Tibial artery (tissue), 4 donors: ENCODE data around the gene POU4F2.

Experiments
- DNase-seq, 2 donors: peaks; one replicate each; pipeline ENCODE4 v3.0.0-alpha.2; 2019
- H3K27ac ChIP-seq, 2 donors: fragments of 200-600 bp; sonication (generic) in 1 of 2; 1 replicate in 1 of 2; 2 replicates in 1 of 2; pipeline ENCODE4 v1.5.1; 2018 to 2019; ENCODE audit warnings: mild to moderate bottlenecking in 1 of 2
- H3K27me3 ChIP-seq, 2 donors: fragments of 200-600 bp; sonication (generic) in 1 of 2; one replicate each; pipeline versions ENCODE4 v1.5.1 to v1.6.0; 2016 to 2019
- H3K36me3 ChIP-seq, 3 donors: fragments of 200-600 bp; sonication (generic) in 2 of 3; one replicate each; pipeline ENCODE4 v1.5.1; 2016 to 2019; ENCODE audit warnings: mild to moderate bottlenecking in 2 of 3
- H3K4me1 ChIP-seq, 4 donors: fragments of 200-600 bp; sonication (generic) in 2 of 4; 1 replicate in 3 of 4; 2 replicates in 1 of 4; pipeline ENCODE4 v1.5.1; 2016 to 2019
- H3K4me3 ChIP-seq, 2 donors: fragments of 200-600 bp; sonication (generic) in 1 of 2; 1 replicate in 1 of 2; 2 replicates in 1 of 2; pipeline ENCODE4 v1.5.1; 2018 to 2019; ENCODE audit warnings: mild to moderate bottlenecking in 2 of 2
- H3K9me3 ChIP-seq, 3 donors: fragments of 200-600 bp; sonication (generic) in 1 of 3; one replicate each; pipeline ENCODE4 v1.5.1; 2016 to 2019
- CTCF ChIP-seq, 2 experiments: fragments of 200-600 bp in 1 of 2; fragments of 450-650 bp in 1 of 2; IDR thresholded peaks; one replicate each; pipeline ENCODE4 v1.5.1; 2017 to 2019; ENCODE audit warnings: antibody characterized with exemption in 2 of 2, mild to moderate bottlenecking in 1 of 2, moderate library complexity in 1 of 2
- intact Hi-C: fragments of 100-400 bp; cut with DNase I; formaldehyde crosslinking; loops from one replicate; pipeline ENCODE4 v1.15.0; 2023; ENCODE audit warnings: low total_unique reads

The POU4F2 gene

GRCh38 chr4:146634825-146635224 is 3.9 kb upstream of the POU4F2 start:
- Histone ChIP-seq H3K9me3 (no peaks in the 10 kb centered on the region), H3K4me1 (peaks cover 0 to 23% (median 17%) of the 10 kb centered on the region in 4 donors), H3K27me3 (peaks cover 4 to 63% of the 10 kb centered on the region in 2 donors), H3K4me3 (no peak overlapping the region), H3K36me3 (no peaks in the 10 kb centered on the region), H3K27ac (no peak overlapping the region)
- TF ChIP-seq CTCF (IDR thresholded peaks at IDR 0.05): no peak
- intact Hi-C loops: no loop called here
- DNase-seq: no peak

GRCh38 chr4:146637621-146638332 is 916 bp upstream of the POU4F2 start:
- Histone ChIP-seq H3K27me3 (peaks cover 4 to 79% of the 10 kb centered on the region in 2 donors), H3K36me3 (no peaks in the 10 kb centered on the region), H3K9me3 (no peaks in the 10 kb centered on the region), H3K4me1 (peaks cover 0 to 26% (median 18%) of the 10 kb centered on the region in 4 donors), H3K4me3 (peak overlapping the region in 1 of 2 donors; percentile 27), H3K27ac (no peak overlapping the region)
- TF ChIP-seq CTCF (IDR thresholded peaks at IDR 0.05): no peak
- DNase-seq: no peak
- intact Hi-C loops: no loop called here

GRCh38 chr4:146638333-146638785 is 334 bp upstream of the POU4F2 start:
- intact Hi-C loops: no loop called here
- no peak for DNase-seq
- Histone ChIP-seq H3K27me3 (peaks cover 4 to 77% of the 10 kb centered on the region in 2 donors), H3K27ac (no peak overlapping the region), H3K36me3 (no peaks in the 10 kb centered on the region), H3K4me1 (peaks cover 0 to 26% (median 18%) of the 10 kb centered on the region in 4 donors), H3K9me3 (no peaks in the 10 kb centered on the region), H3K4me3 (peak overlapping the region in 1 of 2 donors; percentile 27)
- TF ChIP-seq CTCF (IDR thresholded peaks at IDR 0.05): no peak

- H3K27me3 ChIP-seq: peaks cover 4 to 65% of the 10 kb centered on the region in 2 donors
- peaks cover 0 to 26% (median 18%) of the 10 kb centered on the region in 4 donors for H3K4me1 ChIP-seq
- no peak for DNase-seq
- TF ChIP-seq CTCF (IDR thresholded peaks at IDR 0.05): no peak
- no peak overlapping the region for H3K4me3 ChIP-seq
- no peaks in the 10 kb centered on the region for H3K9me3 ChIP-seq
- no peak overlapping the region for H3K27ac ChIP-seq
- intact Hi-C loops: no loop called here
- H3K36me3 ChIP-seq: no peaks in the 10 kb centered on the region
Measured at GRCh38 chr4:146639506-146639932, 826 bp downstream of the POU4F2 start.

- Histone ChIP-seq H3K4me3 (no peak overlapping the region), H3K4me1 (peaks cover 0 to 26% (median 18%) of the 10 kb centered on the region in 4 donors), H3K27me3 (peaks cover 4 to 60% of the 10 kb centered on the region in 2 donors), H3K9me3 (no peaks in the 10 kb centered on the region), H3K36me3 (no peaks in the 10 kb centered on the region), H3K27ac (no peak overlapping the region)
- no peak for DNase-seq
- intact Hi-C loops: no loop called here
- TF ChIP-seq CTCF (IDR thresholded peaks at IDR 0.05): no peak
Measured at GRCh38 chr4:146640021-146640464, 1.4 kb downstream of the POU4F2 start.
